CD14-positive monocyte (primary cell): Measurements from ENCODE around the gene MAFG. TPM values are rescaled to one million over a fixed set of nuclear protein-coding genes. Genes with fewer than 3 reads are reported as not detected.

ENCODE experiments used
- DNase-seq, 3 donors: peaks; one replicate each; pipeline ENCODE4 v3.0.0-alpha.2; 2011 to 2022
- H2AFZ ChIP-seq: 2 replicates; pipeline ENCODE4 v1.6.0; 2012; ENCODE audit warnings: mild to moderate bottlenecking, low read depth, low read length, inconsistent platforms; ENCODE audit not compliant: insufficient read depth, poor library complexity, severe bottlenecking
- H3K27ac ChIP-seq, 2 donors: 1 replicate in 1 of 2; 2 replicates in 1 of 2; pipeline ENCODE4 v1.5.1; 2012 to 2013; ENCODE audit warnings: low read length in 2 of 2, control low read depth in 1 of 2, inconsistent platforms in 1 of 2, low read depth in 1 of 2, mild to moderate bottlenecking in 1 of 2
- H3K27me3 ChIP-seq, 2 donors: one replicate each; pipeline versions ENCODE4 v1.6.0 to v1.6.1; 2011 to 2013; ENCODE audit warnings: low read length in 2 of 2; ENCODE audit not compliant: control insufficient read depth in 2 of 2, insufficient read depth in 2 of 2
- H3K36me3 ChIP-seq, 2 donors: replicated peaks in 1 of 2; 1 replicate in 1 of 2; 2 replicates in 1 of 2; pipeline versions ENCODE4 v1.5.1 to v1.6.1; 2012 to 2013; ENCODE audit warnings: low read length in 2 of 2, control low read depth in 1 of 2, inconsistent platforms in 1 of 2, mild to moderate bottlenecking in 1 of 2; ENCODE audit not compliant: insufficient read depth in 2 of 2, control insufficient read depth in 1 of 2
- H3K4me1 ChIP-seq, 2 donors: 1 replicate in 1 of 2; 2 replicates in 1 of 2; pipeline versions ENCODE4 v1.5.1 to v1.6.1; 2012 to 2013; ENCODE audit warnings: low read length in 2 of 2, control low read depth in 1 of 2, inconsistent platforms in 1 of 2, mild to moderate bottlenecking in 1 of 2, moderate library complexity in 1 of 2; ENCODE audit not compliant: insufficient read depth in 2 of 2, control insufficient read depth in 1 of 2
- H3K4me2 ChIP-seq: replicated peaks from 2 replicates; pipeline ENCODE3; 2012; ENCODE audit warnings: low read length, moderate library complexity, mild to moderate bottlenecking; ENCODE audit not compliant: poor library complexity, severe bottlenecking; ENCODE audit errors: extremely low read depth
- H3K4me3 ChIP-seq, 3 experiments: fragments of 200-600 bp in 1 of 3; sonication (generic) in 1 of 3; replicated peaks in 1 of 3; 1 replicate in 2 of 3; 2 replicates in 1 of 3; pipeline ENCODE4 v1.5.1; 2011 to 2013; ENCODE audit warnings: low read length in 3 of 3, mild to moderate bottlenecking in 3 of 3, control low read depth in 2 of 3, low read depth in 2 of 3, inconsistent platforms in 1 of 3, moderate library complexity in 1 of 3
- H3K79me2 ChIP-seq: 2 replicates; pipeline ENCODE4 v1.6.0; 2012; ENCODE audit warnings: mild to moderate bottlenecking, control low read depth, inconsistent platforms, low read length, moderate library complexity; ENCODE audit not compliant: insufficient read depth
- H3K9ac ChIP-seq: 2 replicates; pipeline ENCODE4 v1.6.0; 2017; ENCODE audit warnings: low read length, mild to moderate bottlenecking; ENCODE audit not compliant: insufficient read depth, poor library complexity, severe bottlenecking
- H3K9me3 ChIP-seq, 2 donors: replicated peaks in 1 of 2; 1 replicate in 1 of 2; 2 replicates in 1 of 2; pipeline versions ENCODE4 v1.5.1 to v1.6.1; 2012 to 2013; ENCODE audit warnings: low read length in 2 of 2, control low read depth in 1 of 2; ENCODE audit not compliant: control insufficient read depth in 1 of 2, insufficient read depth in 1 of 2
- H4K20me1 ChIP-seq: 2 replicates; pipeline ENCODE4 v1.6.0; 2012; ENCODE audit warnings: mild to moderate bottlenecking, low read length, control low read depth, moderate library complexity; ENCODE audit not compliant: insufficient read depth
- H3K27ac Mint-ChIP-seq, 7 donors: one replicate each; pipeline ENCODE4 v1.8.0; 2020; ENCODE audit warnings: mild to moderate bottlenecking in 7 of 7, mixed read lengths in 7 of 7, moderate library complexity in 6 of 7, inconsistent platforms in 2 of 7
- H3K27me3 Mint-ChIP-seq, 3 donors: one replicate each; pipeline ENCODE4 v1.8.0; 2021 to 2022; ENCODE audit warnings: low read depth in 3 of 3, mild to moderate bottlenecking in 3 of 3, mixed read lengths in 3 of 3, moderate library complexity in 3 of 3, inconsistent platforms in 1 of 3
- H3K36me3 Mint-ChIP-seq, 2 donors: one replicate each; pipeline ENCODE4 v1.8.0; 2020; ENCODE audit warnings: mixed read lengths in 2 of 2, inconsistent platforms in 1 of 2, mild to moderate bottlenecking in 1 of 2
- H3K4me1 Mint-ChIP-seq: one replicate; pipeline ENCODE4 v1.8.0; 2020; ENCODE audit warnings: mild to moderate bottlenecking, mixed read lengths
- H3K4me3 Mint-ChIP-seq, 2 donors: one replicate each; pipeline ENCODE4 v1.8.0; 2020; ENCODE audit warnings: mild to moderate bottlenecking in 2 of 2, mixed read lengths in 2 of 2, moderate library complexity in 1 of 2
- H3K9me3 Mint-ChIP-seq, 7 donors: one replicate each; pipeline ENCODE4 v1.8.0; 2020 to 2022; ENCODE audit warnings: mixed read lengths in 7 of 7, mild to moderate bottlenecking in 6 of 7, moderate library complexity in 6 of 7, inconsistent platforms in 2 of 7
- WGBS: methylation state at CpG from one replicate; pipeline ENCODE4 v1.1.5; 2013; ENCODE audit warnings: missing lambda C conversion rate; ENCODE audit not compliant: insufficient coverage; 5-methylcytosine and 5-hydroxymethylcytosine counted together
- intact Hi-C, 2 donors: fragments of 100-400 bp; cut with micrococcal nuclease; formaldehyde crosslinking; loops; one replicate each; pipeline versions ENCODE4 v1.15.0 to v1.15.1; 2023
- polyA plus RNA-seq, 3 donors: library from polyadenylated mRNA; depleted of rRNA in 1 of 3; unstranded in 2 of 3; stranded (reverse) in 1 of 3; fragments of 300-500 nt in 2 of 3; fragments of >200 nt in 1 of 3; fragmentation: Illumina TruSeq in 2 of 3; gene quantifications; 1 replicate in 2 of 3; 2 replicates in 1 of 3; pipeline ENCODE4 v1.2.3, GENCODE V29; 2012 to 2021
- TF ChIP-seq, protein P1 (sequence below): fragments of 200-600 bp; IDR thresholded peaks from one replicate; pipeline ENCODE4 v1.8.0; 2022; ENCODE audit warnings: antibody characterized with exemption, mild to moderate bottlenecking

MAFG gene
- polyA plus RNA-seq, 3 donors = 7.4 to 66.0 (median 7.6) TPM

DNA sequence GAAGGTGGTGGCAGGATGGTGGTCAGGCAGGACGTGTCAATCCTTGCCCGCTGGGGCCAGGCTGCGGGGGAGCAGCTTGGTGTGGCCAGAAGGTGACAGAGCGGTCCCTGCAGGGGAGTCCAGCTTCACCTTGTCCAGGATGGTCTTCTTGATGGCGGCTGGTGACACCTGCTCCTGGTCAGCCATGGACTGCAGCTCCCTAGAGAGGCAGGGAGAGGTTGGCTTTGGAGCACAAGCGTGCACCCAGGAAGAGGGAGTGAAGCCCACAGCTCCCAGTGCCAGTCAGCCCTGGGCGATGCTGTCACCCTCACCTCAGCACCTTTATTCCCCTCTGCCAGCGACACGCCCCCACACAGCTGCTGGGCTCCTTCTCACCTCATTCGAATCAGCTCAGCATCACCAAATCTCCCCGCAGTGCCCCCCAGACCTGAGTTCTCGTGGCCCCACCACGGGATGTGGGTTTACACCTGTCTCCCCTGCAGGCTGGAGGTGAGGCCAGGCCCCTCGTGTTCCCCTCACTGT, 5.7 kb upstream of the MAFG start:
- Histone ChIP-seq H2AFZ (no peak overlapping the region), H3K4me2 (no peak overlapping the region), H4K20me1 (peaks cover 4% of the 10 kb centered on the region), H3K9ac (no peak overlapping the region), H3K9me3 (no peaks in the 10 kb centered on the region), H3K27me3 (peaks cover 9 to 46% of the 10 kb centered on the region in 2 donors), H3K27ac (no peak overlapping the region), H3K4me1 (peaks cover 18 to 25% of the 10 kb centered on the region in 2 donors), H3K36me3 (no peaks in the 10 kb centered on the region), H3K79me2 (no peaks in the 10 kb centered on the region), H3K4me3 (no peak overlapping the region)
- TF ChIP-seq, protein P1, sequence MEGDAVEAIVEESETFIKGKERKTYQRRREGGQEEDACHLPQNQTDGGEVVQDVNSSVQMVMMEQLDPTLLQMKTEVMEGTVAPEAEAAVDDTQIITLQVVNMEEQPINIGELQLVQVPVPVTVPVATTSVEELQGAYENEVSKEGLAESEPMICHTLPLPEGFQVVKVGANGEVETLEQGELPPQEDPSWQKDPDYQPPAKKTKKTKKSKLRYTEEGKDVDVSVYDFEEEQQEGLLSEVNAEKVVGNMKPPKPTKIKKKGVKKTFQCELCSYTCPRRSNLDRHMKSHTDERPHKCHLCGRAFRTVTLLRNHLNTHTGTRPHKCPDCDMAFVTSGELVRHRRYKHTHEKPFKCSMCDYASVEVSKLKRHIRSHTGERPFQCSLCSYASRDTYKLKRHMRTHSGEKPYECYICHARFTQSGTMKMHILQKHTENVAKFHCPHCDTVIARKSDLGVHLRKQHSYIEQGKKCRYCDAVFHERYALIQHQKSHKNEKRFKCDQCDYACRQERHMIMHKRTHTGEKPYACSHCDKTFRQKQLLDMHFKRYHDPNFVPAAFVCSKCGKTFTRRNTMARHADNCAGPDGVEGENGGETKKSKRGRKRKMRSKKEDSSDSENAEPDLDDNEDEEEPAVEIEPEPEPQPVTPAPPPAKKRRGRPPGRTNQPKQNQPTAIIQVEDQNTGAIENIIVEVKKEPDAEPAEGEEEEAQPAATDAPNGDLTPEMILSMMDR = no peak
- peaks cover 27% of the 10 kb centered on the region for H3K4me1 Mint-ChIP-seq
- peaks cover 47 to 70% (median 47%) of the 10 kb centered on the region in 3 donors for H3K27me3 Mint-ChIP-seq
- intact Hi-C loops = no loop called here
- DNase-seq = no peak
- peaks cover 0 to 5% (median 3%) of the 10 kb centered on the region in 7 donors for H3K9me3 Mint-ChIP-seq
- WGBS = 94% methylated on average over 10 of the region's 14 CpGs
- no peak overlapping the region for H3K4me3 Mint-ChIP-seq
- H3K36me3 Mint-ChIP-seq = peaks cover 0 to 2% of the 10 kb centered on the region in 2 donors
- peak overlapping the region in 2 of 7 donors; percentile 18 to 73 for H3K27ac Mint-ChIP-seq

DNA sequence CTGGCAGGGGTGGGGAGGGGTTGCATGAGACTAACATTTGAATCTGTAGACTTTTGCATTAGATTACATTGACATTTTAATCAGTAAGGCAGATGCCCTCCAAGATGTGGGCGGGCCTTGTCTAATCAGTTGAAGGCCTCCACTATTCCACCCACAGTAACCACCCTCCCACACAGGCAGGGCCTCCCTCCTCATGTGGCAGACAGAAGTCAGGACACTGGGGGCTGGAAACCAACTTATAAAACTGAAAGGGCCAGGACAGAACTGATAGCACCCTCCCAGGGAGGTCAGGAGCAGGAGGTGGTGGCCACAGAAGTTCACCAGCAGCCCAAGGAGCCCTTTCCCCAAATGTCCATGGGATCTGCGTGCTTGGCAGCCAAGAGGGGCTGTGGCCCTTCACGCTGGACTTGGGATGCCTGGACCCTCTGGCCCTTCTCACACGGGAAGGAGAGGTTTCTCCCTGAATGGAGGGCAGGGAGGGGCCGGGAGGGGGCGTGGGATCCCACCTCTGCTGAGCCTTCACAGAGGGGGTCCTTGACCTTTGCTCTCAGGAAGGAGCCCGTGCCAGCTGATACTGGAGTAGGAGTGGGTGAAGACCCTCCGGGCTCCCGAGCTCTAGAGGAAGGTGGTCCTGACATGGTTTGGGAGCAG, 4.9 kb upstream of the MAFG start:
- Histone ChIP-seq H2AFZ (no peak overlapping the region), H3K9me3 (no peaks in the 10 kb centered on the region), H3K4me1 (peaks cover 18 to 27% of the 10 kb centered on the region in 2 donors), H3K79me2 (no peaks in the 10 kb centered on the region), H3K9ac (no peak overlapping the region), H3K4me2 (no peak overlapping the region), H3K27me3 (peaks cover 9 to 44% of the 10 kb centered on the region in 2 donors), H4K20me1 (peaks cover 4% of the 10 kb centered on the region), H3K27ac (no peak overlapping the region), H3K36me3 (no peaks in the 10 kb centered on the region), H3K4me3 (no peak overlapping the region)
- intact Hi-C loops = no loop called here
- TF ChIP-seq, protein P1 = no peak
- Mint-ChIP-seq H3K36me3 (peaks cover 0 to 2% of the 10 kb centered on the region in 2 donors), H3K4me1 (peaks cover 23% of the 10 kb centered on the region), H3K27ac (no peak overlapping the region), H3K9me3 (peaks cover 0 to 5% (median 3%) of the 10 kb centered on the region in 7 donors), H3K4me3 (peak overlapping the region in 1 of 2 donors; percentile 11), H3K27me3 (peaks cover 41 to 65% (median 42%) of the 10 kb centered on the region in 3 donors)
- DNase-seq = no peak
- 100% methylated on average over 4 of the region's 9 CpGs for WGBS
